LHCN-M2 (cell line): ENCODE measurements around the gene CRCP. TPM values are rescaled to one million over a fixed set of nuclear protein-coding genes. Genes with fewer than 3 reads are reported as not detected.
"Not testable (repeated sequence)": the region's sequence is repeated elsewhere in the genome, so short reads cannot be mapped to it uniquely, and the experiment has no call there.

Source experiments
- DNase-seq: peaks from one replicate; pipeline ENCODE4 v3.0.0-alpha.2; 2012; ENCODE audit warnings: low read depth
- total RNA-seq: library from RNA; depleted of rRNA; stranded (reverse); fragments of >200 nt; gene quantifications from 2 replicates; pipeline ENCODE4 v1.2.3, GENCODE V29; 2014

Gene CRCP
- total RNA-seq, 1 experiment from 2014 or later = 37.9 TPM

DNA sequence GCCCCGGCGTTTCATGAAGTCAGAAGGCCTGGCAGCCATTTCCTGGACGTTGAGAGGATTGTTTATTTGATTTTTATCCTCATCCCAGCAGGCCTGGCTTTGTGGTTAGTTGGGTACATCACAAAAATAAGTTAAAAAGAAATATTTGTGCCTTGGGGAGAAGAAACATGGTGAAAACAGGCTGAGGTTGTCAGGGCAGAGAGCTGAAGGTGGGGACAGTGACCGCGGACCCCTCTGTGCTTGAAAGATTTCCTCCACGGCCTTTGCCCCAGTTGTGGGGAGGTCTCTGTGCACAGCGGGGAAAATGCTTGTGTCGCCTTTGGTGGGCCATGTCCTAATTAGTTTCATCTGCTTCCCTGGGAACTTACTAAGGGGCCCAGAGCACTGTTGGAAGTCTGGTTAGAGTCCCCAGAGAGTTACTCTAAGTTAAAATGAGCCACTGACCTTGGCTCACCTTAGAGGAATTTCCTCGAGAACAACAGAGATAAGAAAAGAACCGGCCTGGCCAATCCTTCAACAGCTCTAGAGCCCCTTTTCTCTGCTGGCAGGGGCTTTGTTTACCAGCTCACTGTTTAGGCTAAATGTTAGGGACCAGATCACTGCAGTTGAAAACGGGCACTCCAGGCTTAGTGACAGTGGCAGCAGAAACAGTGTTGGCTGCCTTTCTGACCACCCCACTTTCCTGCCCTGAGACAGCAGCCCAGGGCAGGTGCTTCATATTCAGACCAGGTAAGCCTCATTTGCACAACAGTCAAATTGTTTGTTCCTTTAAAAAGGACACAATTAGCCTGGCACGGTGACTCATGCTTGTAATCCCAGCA is 37.9 kb downstream of the CRCP start:
- no peak for DNase-seq

DNA sequence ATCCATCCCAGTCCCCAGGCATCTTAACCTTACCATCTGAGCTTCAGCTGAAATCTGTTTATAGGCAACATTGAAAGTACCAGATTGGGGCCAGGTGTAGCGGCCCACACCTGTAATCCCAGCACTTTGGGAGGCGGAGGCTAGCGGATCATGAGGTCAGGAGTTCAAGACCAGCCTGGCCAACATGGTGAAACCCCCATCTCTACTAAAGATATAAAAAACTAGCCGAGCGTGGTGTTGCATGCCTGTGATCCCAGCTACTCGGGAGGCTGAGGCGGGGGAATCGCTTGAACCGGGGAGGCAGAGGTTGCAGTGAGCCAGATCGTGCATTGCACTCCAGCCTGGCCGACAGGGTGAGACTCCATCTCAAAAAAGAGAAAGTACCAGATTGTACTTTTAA is 39.0 kb downstream of the CRCP start:
- no peak for DNase-seq

DNA sequence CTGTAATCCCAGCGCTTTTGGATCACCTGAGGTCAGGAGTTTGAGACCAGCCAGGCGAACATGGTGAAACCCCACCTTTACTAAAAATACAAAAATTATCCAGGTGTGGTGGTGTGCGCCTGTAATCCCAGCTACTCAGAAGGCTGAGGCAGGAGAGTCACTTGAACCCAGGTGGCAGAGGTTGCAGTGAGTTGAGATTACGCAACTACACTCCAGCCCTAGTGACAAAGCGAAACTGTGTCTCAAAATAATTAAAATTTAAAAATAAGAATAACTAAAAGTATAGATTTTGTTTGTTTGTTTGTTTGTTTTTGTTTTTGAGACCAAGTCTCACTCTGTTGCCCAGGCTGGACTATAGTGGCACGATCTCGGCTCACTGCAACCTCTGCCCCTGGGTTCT is 41.4 kb downstream of the CRCP start:
- not testable (repeated sequence) for DNase-seq

- DNase-seq = no peak
These were observed 42.4 kb downstream of the CRCP start for GRCh38 chr7:66157060-66157459.

DNA sequence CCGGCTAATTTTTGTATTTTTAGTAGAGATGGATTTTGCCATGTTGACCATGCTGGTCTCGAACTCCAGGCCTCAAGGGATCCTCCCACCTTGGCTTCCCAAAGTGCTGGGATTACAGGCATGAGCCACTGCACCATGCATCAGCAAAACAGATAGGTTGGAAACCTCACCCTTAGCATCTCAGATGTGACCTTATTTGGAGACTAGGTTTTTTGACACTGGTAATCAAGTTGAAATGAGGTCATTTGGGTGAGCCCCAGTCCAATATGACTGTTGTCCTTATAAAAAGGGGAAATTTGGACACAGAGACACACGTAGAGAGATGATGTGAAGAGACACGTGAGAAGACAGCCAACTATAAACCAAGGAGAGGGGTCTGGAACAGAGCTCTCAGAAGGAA is 48.0 kb downstream of the CRCP start:
- DNase-seq = no peak

DNA sequence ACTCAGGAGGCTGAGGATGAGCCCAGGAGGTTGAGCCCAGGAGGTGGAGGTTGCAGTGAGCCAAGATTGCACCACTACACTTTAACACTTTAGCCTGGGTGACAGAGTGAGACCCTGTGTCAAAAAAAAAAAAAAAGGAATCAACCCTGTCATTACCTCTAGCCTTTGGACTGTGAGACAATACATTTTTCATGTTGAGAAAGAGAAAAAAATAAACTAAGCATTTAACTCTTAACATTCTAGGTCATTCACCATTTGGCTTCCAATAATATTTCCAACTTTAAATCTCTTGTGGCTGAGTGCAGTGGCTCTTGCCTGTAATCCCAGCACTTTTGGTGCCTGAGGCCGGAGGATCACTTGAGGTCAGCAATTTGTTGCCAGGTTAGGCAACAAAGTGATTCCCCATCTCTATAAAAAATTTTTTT is 48.6 kb downstream of the CRCP start:
- no peak for DNase-seq

DNA sequence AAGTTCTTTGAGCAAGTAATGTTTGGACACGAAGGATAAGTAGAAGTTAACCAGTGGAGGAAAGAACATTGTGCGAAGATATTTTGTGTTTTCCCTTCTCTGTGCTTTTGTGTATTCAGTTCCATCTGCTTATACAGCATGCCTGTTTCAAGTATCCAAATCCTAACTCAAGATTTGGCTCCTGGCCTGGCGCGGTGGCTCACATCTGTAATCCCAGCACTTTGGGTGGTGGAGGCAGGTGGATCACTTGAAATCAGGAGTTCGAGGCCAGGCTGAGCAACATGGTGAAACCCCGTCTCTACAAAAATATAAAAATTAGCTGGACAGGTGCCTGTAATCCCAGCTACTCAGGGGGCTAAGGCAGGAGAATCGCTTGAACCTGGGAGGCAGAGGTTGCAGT is 49.7 kb downstream of the CRCP start:
- DNase-seq = no peak

DNA sequence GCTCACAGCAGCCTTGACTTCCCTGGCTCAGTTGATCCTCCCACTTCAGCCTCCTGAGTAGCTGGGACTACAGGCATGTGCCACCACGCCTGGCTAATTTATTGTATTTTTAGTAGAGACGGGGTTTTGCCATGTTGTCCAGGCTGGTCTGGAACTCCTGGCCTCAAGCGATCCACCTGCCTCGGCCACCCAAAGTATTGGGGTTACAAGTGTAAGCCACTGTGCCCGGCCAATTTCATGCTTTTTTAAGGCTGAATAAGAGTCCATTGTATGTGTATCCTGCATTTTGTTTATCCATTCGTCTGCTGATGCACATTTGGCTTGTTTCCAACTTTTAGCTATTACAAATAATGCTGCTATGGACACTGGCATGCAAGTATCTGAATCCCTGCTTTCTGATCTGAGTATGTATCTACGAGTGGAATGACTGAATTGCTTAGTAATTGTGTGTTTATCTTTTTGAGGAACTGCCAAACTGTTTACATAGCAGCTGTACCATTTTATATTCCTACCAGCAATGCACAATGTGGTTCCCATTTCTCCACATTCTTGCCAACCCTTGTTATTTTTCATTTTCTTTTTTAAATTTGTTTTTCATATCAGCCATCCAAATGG is 53.2 kb downstream of the CRCP start:
- DNase-seq = peak; percentile 77

DNA sequence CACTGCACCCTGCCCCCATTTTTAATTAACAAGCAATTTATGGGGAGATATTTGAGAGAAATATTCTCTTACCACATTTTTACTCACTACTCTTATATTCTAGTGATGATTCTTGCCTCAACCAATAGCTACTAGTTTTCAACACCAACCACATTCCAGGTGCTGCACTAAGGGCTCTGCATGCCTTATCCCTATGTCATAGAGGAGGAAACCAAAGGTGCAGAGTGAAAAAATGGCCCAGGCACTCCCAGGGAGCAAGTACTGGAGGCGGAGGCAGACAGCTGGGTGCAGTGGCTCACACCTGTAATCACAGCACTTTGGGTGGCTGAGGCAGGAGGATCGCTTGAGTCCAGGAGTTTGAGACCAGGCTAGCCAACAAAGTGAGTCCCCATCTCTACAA is 55.0 kb downstream of the CRCP start:
- no peak for DNase-seq

DNA sequence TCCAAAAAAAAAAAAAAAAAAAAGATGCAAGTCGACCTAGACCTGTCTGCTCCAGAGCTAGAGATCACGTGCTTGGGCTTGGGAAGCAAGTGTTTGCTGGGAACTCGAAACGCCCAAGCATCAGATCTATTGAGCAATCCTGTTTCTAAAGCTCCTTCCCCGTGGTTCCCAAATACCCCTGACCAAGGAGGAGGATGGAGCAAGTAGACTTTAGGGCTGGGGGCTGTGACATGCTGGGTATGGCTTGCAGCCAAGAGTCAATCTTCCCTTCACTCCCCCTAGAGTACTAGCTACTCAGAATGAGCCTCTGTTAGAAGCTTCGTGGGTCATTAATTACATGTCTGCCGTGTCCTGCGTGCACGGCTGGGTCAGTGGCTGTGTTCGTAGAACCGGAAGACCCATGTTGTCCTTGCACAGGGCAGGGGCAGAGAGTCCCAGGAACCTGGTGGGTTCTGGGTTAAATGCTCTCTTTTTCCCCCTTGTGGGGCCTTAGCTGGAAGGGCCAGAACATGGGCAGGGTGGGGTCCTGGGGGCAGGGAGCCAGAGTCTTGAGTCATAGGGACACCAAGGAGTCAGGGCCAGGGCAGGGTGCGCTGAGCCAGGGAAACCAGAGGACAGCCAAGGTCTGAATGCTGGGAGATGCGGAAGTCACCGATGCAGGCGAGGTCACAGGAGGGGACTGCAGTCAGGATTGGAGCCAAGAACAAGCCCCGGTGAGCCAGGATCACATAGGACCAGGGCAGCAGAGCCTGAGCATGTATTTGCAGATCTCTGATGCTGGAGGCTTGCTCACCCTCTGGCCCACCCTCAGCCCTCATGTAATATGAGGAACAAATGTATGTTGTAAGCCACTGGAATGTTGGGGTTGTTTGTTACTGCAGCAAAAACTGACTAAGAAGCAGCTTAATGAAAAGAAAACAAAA is 55.9 kb downstream of the CRCP start:
- DNase-seq = peak; percentile 18

- not testable (repeated sequence) for DNase-seq
These were observed 58.1 kb downstream of the CRCP start for GRCh38 chr7:66172536-66173401.

GRCh38 chr7:66173856-66174255 is 59.2 kb downstream of the CRCP start:
- DNase-seq = peak; percentile 24

- DNase-seq = not testable (repeated sequence)
These were observed 60.4 kb downstream of the CRCP start for GRCh38 chr7:66175006-66175405.

DNA sequence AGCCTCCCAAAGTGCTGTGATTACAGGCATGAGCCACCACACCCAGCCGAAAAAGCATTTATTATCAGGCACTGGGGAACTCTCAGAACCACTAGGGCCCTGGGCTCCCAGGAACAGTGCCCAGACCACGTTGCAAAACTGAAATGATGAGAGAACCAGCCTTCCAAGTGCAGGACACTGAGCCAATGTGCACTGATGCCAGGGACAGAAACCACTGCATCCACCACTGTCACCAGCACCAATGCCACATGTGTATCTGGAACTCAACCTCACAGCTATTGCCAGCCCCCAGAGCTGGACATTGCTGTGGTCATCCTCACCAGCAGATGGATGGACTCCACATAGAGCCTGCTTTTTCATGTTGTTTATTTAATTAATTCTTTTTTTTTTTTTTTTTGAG is 62.3 kb downstream of the CRCP start:
- no peak for DNase-seq

GRCh38 chr7:66178258-66178657 is 63.6 kb downstream of the CRCP start:
- DNase-seq = no peak

- no peak for DNase-seq
These were observed 66.7 kb downstream of the CRCP start for GRCh38 chr7:66181329-66181728.

- DNase-seq = no peak
These were observed 67.2 kb downstream of the CRCP start for GRCh38 chr7:66181845-66182244.

DNA sequence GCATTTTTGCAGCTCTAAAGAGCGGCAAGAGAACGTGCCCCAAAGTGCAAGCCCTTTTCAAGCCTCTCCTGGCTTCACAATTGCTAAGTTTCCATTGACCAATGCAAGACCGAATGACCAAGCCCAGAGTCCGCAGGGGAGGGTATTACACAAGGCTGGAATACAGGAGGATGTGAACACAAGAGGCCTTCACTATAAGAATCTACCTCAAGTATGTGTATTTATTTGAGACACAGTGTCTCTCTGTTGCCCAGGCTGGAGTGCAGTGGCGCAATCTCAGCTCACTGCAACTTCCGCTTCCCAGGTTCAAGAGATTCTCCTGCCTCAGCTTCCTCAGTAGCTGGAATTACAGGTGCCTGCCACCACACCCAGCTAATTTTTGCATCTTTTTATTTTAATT is 68.3 kb downstream of the CRCP start:
- no peak for DNase-seq

GRCh38 chr7:66183700-66184099 is 69.1 kb downstream of the CRCP start:
- DNase-seq = peak; percentile 71

DNA sequence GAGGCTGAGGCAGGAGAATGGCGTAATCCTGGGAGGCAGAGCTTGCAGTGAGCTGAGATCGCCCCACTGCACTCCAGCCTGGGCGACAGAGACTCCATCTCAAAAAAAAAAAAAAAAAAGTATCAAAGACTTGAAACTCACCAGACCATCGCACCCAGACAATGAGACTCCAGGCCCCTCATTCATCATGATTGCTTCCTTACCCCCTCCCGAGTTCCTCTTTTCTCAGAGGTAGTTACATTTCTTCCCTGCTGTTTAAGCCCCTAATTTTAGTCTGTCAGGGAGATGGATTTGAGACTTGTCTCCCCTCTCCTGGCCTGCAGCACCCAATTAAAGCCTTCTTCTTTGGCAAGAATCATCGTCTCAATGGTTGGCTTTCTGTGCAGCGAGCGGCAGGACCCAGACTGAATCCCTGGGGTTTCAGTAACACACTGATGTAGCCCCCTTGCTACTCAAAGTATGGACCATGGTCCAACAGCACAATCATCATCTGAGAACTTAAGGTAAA is 71.1 kb downstream of the CRCP start:
- no peak for DNase-seq

DNA sequence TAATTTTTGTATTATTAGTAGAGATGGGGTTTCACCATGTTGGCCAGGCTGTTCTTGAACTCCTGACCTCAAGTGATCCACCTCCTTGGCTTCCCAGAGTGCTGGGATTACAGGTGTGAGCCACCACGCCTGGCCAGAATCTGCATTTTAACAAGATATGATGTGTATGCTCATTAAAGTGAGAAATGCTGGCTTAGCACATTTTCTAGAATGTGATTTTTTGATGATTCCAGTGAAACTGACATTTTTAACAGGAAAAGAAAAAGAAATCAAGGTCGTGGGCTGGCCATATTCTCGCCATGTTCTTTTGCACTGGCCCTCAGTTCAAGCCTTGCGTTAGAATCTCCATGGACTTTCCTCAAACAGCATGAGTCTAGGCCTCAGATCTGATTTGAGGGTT is 72.3 kb downstream of the CRCP start:
- no peak for DNase-seq
